Endothelial cell of coronary artery (primary cell): ENCODE results near the gene ZNF761. TPM values are rescaled to one million over a fixed set of nuclear protein-coding genes. Genes with fewer than 3 reads are reported as not detected.

Experiments
- total RNA-seq: library from RNA; depleted of rRNA; stranded (reverse); fragments of >200 nt; gene quantifications from 2 replicates; pipeline ENCODE4 v1.2.3, GENCODE V29; 2014

The ZNF761 gene
- total RNA-seq, result 6.9 and 9.1 TPM in 2 replicates

GRCh38 chr19:53431399-53432087, at the start of gene ZNF761:
ZNF761 (plus strand) TSS chr19:53431984; CDS start chr19:53447269, 15,285 bp downstream.

GRCh38 chr19:53394974-53395839, 36.6 kb upstream of the ZNF761 start, which contains the start of gene ZNF765:
ZNF765 (plus strand) TSS chr19:53395149; CDS start chr19:53398016, 2,867 bp downstream.

GRCh38 chr19:53467485-53468262, 35.9 kb downstream of the ZNF761 start, which contains the start of gene ZNF813:
ZNF813 (plus strand) TSS chr19:53467733; CDS start chr19:53483823, 16,090 bp downstream.

Other genes with a start within 250 kb of the ZNF761 start
- gene ZNF665, start 238.6 kb upstream of the ZNF761 start, total RNA-seq, result 1.4 and 2.1 TPM in 2 replicates
- gene ZNF677, start 177.1 kb upstream of the ZNF761 start, total RNA-seq, result 9.6 and 16.9 TPM in 2 replicates
- gene VN1R2, start 173.7 kb upstream of the ZNF761 start, total RNA-seq, result not detected in 2 replicates
- not detected in 2 replicates for gene VN1R4, start 164.3 kb upstream of the ZNF761 start, total RNA-seq
- 7.6 and 8.1 TPM in 2 replicates for gene ZNF845, start 98.2 kb upstream of the ZNF761 start, total RNA-seq
- 5.3 and 6.3 TPM in 2 replicates for gene ZNF525, start 66.3 kb upstream of the ZNF761 start, total RNA-seq
- 10.5 and 11.9 TPM in 2 replicates for gene ZNF765, start 36.8 kb upstream of the ZNF761 start, total RNA-seq
- 3.4 and 4.0 TPM in 2 replicates for gene ZNF813, start 35.7 kb downstream of the ZNF761 start, total RNA-seq
- gene ZNF331, start 106.2 kb downstream of the ZNF761 start, total RNA-seq, result 4.0 and 6.0 TPM in 2 replicates
- gene DPRX, start 200.0 kb downstream of the ZNF761 start, total RNA-seq, result not detected in 2 replicates